ENCODE measurements around the gene SLC39A12. TPM values are rescaled to one million over a fixed set of nuclear protein-coding genes. Genes with fewer than 3 reads are reported as not detected.
A peak's percentile ranks its signal among the peaks of the same experiment; 100 is the strongest.

The SLC39A12 gene
- total and polyA plus RNA-seq, 2 of the 8 experiments (the other 6 are each of a cell fraction or from before 2014, with no cell fraction given), result not detected

DNA sequence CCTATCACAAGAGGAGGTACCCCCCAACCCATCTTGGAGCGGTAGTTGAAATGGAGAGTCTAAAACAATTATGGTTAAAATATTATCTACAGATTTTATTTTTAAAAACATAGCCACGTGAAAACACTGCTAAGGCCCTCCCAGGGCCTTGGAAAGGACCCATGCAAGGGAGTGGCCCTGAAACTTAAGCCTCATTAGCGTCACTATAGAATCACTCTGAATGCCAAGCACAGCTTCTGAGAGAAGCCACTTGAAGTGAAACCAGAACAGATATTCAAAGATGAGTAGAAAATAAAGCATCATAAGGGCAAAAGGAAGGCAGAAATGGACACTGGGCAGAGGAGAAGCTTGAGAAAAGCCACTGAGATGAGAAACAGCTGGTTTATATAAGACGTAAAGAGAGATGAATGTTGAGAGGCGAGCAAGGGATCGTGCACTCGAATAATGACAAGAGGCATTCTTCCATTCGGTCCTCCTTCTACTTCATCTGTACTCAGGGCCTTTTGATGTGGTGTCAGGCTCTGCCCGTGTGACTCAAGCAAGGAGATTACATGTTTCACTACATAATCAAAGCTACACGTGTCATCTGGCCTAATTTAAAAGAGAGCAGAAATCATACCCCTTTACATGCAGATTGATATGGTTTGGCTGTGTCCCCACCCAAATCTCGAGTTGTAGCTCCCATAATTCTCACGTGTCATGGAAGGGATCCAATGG, 33.4 kb upstream of the SLC39A12 start:
- Histone ChIP-seq H3K79me2 (ENCODE audit: control insufficient read depth in 1 of 2, insufficient read depth in 2 of 2, low read length in 2 of 2) (no peaks in the 10 kb centered on the region), H3K56ac (replicated peaks; ENCODE audit: insufficient read length, low read depth, low read length) (no peak overlapping the region), H2AK5ac (ENCODE audit: low read depth, low read length) (no peak overlapping the region), H3K9ac (replicated peaks in 1 of 4; ENCODE audit: extremely low read depth in 1 of 4, low read depth in 3 of 4, low read length in 3 of 4) (peak overlapping the region in 1 of 4 experiments; percentile 22; a peak in 1 of 7 replicates), H3K36me3 (ENCODE audit: control insufficient read depth in 2 of 4, insufficient read depth in 4 of 4, low read length in 3 of 4) (no peaks in the 10 kb centered on the region), H3K9me3 (ENCODE audit: insufficient read depth in 2 of 2, low read depth in 1 of 2, low read length in 1 of 2) (no peaks in the 10 kb centered on the region), H4K20me1 (replicated peaks in 1 of 2; ENCODE audit: control insufficient read depth in 1 of 2, insufficient read depth in 2 of 2, low read length in 2 of 2) (no peaks in the 10 kb centered on the region), H3K4me3 (ENCODE audit: extremely low read depth in 1 of 4, insufficient read depth in 2 of 4, low read depth in 3 of 4, low read length in 4 of 4) (no peak overlapping the region), H3K4me1 (replicated peaks in 1 of 4; ENCODE audit: control insufficient read depth in 3 of 4, insufficient read depth in 4 of 4, low read length in 3 of 4) (0 out of 7 replicates have a peak, but pooled peaks cover 0 to 2% (median 0%) of the 10 kb centered on the region in 4 experiments), H2BK12ac (ENCODE audit: low read depth, low read length) (peak overlapping the region; percentile 52; the same call in 1 of the 2 replicates), H3K23ac (ENCODE audit: insufficient read length) (no peak overlapping the region), H3K23me2 (ENCODE audit: low read depth, low read length) (no peaks in the 10 kb centered on the region), H2BK15ac (ENCODE audit: low read length) (no peak overlapping the region), H4K8ac (ENCODE audit: extremely low read depth, insufficient read depth, low read length) (no peak overlapping the region), H2BK20ac (ENCODE audit: low read length) (no peak overlapping the region), H3K4me2 (ENCODE audit: insufficient read depth in 1 of 2, low read depth in 2 of 2, low read length in 2 of 2) (peak overlapping the region in 1 of 2 experiments; percentile 5; a peak in 1 of 4 replicates), H3K27ac (ENCODE audit: low read depth, low read length) (no peak overlapping the region), H2AFZ (ENCODE audit: low read length) (no peak overlapping the region), H3K79me1 (ENCODE audit: low read depth, low read length) (no peaks in the 10 kb centered on the region), H3K18ac (ENCODE audit: extremely low read depth, low read length) (no peak overlapping the region), H2BK5ac (ENCODE audit: low read depth, low read length) (no peak overlapping the region), H4K91ac (replicated peaks; ENCODE audit: insufficient read length, low read length) (no peak overlapping the region), H2BK120ac (replicated peaks; ENCODE audit: low read depth, low read length) (no peak overlapping the region), H3K27me3 (replicated peaks in 1 of 4; ENCODE audit: control insufficient read depth in 3 of 4, extremely low read depth in 1 of 4, insufficient read depth in 3 of 4, low read length in 3 of 4) (no peaks in the 10 kb centered on the region), H3K4ac (replicated peaks; ENCODE audit: insufficient read length, low read depth, low read length) (no peak overlapping the region), H3K14ac (ENCODE audit: insufficient read length) (no peak overlapping the region), H4K5ac (ENCODE audit: insufficient read length, low read depth, low read length) (no peak overlapping the region)
- peak; percentile 50 for FAIRE-seq
- WGBS, 2 experiments (ENCODE audit: extremely low coverage in 1 of 2, insufficient coverage in 1 of 2, insufficient read length in 1 of 2, insufficient replicate concordance in 2 of 2, low coverage in 1 of 2, low lambda C conversion rate in 2 of 2, missing lambda C conversion rate in 1 of 2), result 84% methylated on average over 12 of the region's 12 CpGs; no CpG with 5 or more reads in 1 of the 2 experiments
- CTCF ChIA-PET (ENCODE audit: partially characterized antibody), result interaction anchor here (1.2 kb wide), 1 partner anchor 17 kb away, joined by 3 read pairs; no protein-coding TSS in a partner anchor
- TF ChIP-seq CBX8 (IDR thresholded peaks at IDR 0.05; ENCODE audit: borderline replicate concordance, low read depth, low read length), result no peak
- TF ChIP-seq KDM1A (IDR thresholded peaks at IDR 0.05; ENCODE audit: borderline replicate concordance, low read length), result no peak
- TF ChIP-seq USF2 (IDR thresholded peaks at IDR 0.05; ENCODE audit: low read length), result no peak
- TF ChIP-seq GABPA (IDR thresholded peaks at IDR 0.05; ENCODE audit: borderline replicate concordance, insufficient read depth, low read length), result no peak
- TF ChIP-seq PHF8 (conservative IDR thresholded peaks at IDR 0.05; ENCODE audit: low read depth, low read length), result no peak
- TF ChIP-seq SIX5 (IDR thresholded peaks at IDR 0.05; ENCODE audit: low read depth, low read length), result no peak
- TF ChIP-seq EZH2 (IDR thresholded peaks at IDR 0.05; ENCODE audit: low read depth, low read length, severe bottlenecking), result no peak
- POLR2A ChIA-PET (ENCODE audit: partially characterized antibody), result no interaction called here
- DNase-seq (ENCODE audit: low read depth in 1 of 2, low spot score in 2 of 2), result no peak
